Fibroblast of skin of left quadriceps (primary cell): Measurements from ENCODE around the gene ISG15.
"Not testable (repeated sequence)": the region's sequence is repeated elsewhere in the genome, so short reads cannot be mapped to it uniquely, and the experiment has no call there.

Experiments used
- DNase-seq, 2 experiments: peaks; one replicate each; pipeline ENCODE4 v3.0.0-alpha.2; 2013; ENCODE audit warnings: low read depth in 2 of 2

Gene ISG15

DNA sequence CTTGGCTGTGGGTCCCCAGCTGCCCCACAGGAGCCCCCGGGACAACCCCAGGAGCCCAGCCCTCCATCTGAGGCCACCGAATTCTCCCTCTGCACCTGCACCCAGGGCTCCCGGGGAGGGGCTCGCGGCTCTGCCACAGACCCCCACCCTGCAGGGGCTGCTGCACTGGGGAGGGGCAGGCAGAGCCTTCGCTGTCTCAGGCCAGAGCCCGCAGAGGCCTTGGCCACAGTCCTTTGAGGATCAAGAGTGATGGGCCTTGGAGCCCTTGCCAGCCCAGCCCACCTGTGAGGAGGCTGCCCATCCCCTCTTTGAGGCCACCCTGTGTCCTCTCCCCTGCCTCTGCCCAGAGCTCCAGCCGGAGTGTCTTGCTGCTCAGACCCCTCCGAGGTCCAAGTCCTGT, 37.9 kb upstream of the ISG15 start:
- no peak for DNase-seq

DNA sequence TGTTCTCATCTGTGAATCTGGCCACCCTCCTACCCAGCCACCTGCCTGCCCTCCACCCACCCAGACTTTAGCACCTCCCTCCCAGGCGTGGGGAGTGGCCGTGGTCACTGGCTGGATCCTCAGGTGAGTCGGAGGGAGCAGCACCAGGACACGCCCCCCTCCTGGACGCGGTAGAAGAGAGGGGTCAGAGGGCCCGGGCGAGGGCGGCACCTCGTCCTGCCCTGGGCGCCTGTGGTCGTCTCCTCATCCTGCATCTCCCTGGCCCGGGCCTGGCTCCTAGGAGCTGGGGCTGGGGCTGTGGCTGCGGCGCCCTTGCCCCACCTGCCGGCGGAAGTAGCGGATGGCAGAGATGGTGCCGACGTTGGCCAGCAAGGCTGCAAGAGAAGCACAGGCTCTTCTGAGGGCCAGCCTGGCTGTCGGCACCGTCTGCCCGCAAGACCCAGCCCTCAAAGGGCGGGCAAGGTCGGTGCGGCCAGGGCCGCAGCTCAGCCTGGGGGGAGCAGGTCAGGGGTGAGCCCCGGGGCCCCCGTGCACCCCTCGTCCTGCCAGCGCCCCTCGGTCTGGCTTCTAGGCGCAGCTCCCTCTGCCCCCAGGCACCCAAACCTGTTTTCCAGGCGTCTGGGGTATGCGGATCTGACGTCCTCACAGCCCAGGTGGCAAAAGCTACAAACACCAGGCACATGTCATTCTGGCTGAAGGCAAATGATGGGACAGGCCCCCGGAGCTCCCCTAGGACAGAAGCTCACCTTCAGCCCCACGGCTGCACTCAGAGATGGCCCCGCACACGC, 37.2 kb upstream of the ISG15 start:
- no peak for DNase-seq

DNA sequence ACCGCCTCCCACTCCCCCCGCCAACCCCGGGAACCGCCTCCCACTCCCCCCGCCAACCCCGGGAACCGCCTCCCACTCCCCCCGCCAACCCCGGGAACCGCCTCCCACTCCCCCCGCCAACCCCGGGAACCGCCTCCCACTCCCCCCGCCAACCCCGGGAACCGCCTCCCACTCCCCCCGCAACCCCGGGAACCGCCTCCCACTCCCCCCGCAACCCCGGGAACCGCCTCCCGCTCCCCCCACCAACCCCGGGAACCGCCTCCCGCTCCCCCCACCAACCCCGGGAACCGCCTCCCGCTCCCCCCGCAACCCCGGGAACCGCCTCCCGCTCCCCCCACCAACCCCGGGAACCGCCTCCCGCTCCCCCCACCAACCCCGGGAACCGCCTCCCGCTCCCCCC, 36.5 kb upstream of the ISG15 start:
- DNase-seq, result not testable (repeated sequence)

DNA sequence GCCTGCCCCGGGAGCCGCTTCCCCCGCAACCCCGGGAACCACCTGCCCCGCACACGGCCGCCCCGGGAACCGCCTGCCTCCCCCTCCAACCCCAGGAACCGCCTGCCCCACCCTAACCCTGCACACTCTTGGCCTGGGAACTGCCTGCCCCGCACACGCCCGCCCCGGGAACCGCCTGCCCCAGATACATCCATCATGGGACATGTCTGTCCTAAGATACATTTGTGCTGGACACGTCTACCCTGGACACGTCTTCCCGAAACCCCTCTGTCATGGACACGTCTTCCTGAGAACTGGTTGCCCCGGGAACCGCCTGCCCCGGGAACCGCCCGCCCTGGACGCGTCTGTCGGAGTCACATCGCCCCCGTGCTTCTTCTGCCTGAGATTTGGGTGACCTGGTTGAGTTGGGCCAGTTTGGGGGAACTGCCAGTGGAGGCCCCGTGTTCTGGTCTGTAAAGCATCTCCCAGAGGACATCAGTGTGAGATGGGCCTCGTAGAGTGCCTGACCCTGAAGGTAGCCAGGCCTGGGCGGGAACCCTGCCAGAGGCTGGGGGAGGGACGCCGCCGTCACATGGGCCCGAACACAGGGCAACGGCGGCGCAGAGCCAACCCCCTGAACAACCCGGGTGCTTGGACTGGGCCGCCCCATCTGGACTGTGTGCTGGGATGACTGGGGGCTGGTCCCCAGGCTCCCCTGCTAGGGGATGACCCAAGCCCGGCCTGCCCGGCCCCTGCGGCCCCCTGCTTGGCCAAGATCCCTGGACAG, 35.0 kb upstream of the ISG15 start:
- DNase-seq, result no peak

DNA sequence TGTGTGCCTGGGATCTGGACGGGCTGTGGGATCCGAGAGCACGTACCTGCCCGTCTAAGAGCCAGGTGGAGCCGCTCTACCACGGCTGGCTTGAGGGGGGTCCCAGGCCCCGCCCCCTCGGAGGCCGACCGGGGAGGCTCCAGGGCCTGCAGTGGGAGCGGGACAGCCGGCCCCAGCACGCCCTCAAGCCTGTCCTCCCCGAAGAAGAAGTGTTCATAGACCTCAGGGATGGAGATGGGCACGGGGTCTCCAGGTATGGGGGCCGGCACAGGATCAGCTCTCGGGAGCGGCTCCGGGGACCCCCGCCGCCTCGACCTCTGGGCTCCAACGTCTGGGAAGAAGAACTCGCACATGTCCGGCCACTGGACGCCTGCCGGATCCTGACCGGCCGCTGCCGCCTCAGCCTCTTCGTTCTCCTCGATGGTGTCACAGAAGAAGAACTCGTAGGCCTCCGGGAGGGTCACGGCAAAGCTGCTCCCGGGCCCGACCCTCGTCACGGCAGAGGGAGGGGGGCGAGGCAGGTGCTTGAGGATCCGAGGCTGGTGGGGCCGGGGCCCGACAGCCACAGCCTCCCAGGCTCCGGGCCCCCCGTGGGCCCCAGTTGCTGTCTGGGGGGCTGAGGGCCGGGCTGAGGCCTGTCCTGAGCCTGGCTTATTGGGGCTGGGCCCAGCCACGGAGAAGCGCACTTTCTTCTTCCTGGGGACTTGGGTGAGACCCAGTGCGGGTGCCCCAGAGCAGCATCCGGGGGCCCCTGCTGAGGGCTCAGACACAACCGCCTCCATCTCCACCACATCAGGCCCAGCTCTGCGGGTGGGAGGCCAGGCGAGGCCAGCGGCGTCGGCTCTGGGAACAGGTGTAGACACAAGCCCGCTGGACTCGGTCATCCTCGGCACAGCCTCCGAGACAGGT, 34.2 kb upstream of the ISG15 start:
- DNase-seq, result no peak

DNA sequence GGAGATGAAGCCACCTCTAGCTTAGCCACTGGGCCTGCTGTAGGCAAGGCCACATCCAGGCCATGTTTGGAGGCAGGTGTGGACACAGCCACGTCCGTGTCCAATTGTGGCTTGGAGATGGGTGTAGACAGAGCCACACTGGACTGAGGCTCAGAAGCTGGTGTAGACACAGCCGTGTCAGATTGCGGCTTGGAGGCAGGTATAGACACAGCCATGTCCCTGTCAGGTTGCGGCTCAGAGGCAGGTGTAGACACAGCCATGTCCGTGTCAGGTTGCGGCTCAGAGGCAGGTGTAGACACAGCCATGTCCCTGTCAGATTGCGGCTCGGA, 33.6 kb upstream of the ISG15 start:
- no peak for DNase-seq

DNA sequence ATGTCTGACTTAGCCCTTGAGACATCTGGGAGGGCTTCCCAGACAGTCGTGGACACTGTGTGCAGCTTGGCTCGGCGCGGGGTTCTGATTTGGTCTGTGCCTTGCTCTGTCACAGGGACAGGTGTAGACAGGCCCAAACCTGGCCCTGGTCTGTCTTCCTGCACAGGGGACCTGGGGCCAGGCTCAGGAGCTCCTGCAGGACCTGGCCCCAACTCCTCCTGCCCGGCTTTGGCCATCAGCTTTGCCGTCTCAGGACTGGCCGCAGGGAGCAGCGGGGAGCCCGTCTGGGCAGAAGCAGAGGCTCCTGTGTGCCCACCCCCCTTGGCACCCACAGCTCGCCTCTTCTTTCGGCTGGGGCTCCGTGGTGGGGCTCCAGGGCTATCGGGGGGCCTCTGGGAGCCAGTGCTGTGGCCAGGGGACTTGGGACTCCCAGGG, 33.1 kb upstream of the ISG15 start:
- no peak for DNase-seq

DNA sequence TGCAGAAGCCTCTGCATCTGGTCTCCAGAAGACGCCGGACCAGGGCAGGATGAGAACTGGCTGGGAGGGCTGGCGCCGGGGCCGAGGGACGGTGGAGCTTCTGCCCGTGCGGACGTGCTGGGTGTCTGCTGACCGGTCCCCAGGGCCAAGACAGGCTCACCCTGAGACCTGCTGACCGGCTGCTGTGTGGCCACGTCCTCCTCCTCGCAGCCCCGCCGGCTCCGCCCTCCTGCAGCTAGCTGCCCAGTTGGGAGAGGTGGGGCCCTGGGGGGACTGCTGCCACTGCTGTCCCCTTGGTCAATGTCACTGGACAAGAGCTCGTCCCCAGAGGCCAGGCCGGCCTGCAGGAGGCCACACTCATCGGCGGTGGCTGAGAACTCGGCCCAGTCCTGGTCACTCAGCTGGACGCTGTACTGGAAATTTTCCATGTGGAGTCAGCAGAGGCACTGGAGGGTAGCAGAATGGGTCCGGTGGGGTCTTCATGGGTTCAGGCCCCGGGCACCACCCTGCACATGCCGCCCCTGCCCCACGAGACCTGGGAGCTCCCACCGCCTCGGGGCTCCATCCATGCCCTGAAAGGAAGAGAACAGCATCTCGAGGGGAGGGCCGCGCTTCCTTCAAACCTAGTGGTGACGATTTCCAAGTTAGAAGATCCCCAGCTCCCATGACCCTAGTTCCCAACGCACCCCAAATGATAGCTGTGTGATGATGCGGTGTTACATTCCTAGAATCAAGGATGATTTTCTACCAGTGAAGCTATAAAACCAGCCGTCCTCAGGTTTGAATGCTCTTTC, 32.5 kb upstream of the ISG15 start:
- DNase-seq, result no peak

DNA sequence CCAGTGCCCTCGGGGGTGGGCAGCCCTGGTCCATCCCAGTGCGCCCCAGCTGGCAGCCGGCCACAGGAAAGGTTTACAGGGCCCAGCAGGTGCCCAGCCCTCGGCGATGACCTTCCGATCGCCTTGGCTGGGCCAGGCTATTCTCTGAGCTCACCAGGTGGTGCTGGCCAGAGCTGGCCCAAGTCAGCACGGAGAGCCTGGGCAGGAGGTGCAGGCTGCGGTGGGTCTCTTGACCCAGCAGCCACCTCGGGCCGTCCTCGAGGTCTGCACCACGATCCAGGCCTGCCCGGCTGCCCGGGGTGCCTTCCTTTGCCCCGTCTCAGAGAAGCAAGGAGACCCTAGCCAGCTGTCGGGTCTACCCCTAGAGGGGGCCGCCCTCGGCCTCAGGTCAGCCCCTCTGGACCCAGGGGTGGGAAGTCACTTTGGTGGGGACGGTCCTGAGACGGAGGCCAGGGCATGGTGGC, 31.8 kb upstream of the ISG15 start:
- DNase-seq, result no peak

DNA sequence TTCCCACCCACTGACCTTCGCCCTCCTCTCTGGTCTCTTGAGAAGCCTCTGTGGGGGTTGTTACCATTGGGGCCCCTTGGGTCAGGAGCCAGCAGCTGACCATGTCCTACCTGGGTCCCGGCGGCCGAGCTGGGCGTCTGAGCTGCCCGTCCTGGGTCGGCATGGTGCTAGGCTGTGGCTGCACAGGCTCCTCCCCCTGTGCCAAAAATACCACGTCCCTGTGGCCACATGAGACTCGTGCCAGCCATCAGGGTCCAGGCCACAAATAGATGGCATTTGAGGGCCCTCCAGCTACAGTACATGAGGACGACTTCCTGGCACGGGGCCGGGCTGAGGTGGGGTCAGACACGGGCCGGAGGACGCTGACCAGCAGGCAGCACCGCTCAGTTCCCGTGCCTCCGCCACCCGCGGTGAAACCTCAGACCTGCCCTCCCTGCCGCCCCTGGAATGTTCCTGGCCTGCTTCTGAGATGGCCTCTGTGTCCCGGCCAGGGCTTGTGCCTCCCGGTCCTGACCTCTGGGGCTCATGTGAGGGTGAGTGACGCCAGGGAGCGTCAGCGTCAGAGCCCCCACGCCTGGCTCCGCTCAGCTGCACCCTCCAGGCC, 31.2 kb upstream of the ISG15 start, which contains the start of gene PERM1:
TSS of gene PERM1 (minus strand) at position 139 of the 604 bp plus-strand sequence. CDS start 1,064 bp downstream, outside the sequence.
- no peak for DNase-seq

DNA sequence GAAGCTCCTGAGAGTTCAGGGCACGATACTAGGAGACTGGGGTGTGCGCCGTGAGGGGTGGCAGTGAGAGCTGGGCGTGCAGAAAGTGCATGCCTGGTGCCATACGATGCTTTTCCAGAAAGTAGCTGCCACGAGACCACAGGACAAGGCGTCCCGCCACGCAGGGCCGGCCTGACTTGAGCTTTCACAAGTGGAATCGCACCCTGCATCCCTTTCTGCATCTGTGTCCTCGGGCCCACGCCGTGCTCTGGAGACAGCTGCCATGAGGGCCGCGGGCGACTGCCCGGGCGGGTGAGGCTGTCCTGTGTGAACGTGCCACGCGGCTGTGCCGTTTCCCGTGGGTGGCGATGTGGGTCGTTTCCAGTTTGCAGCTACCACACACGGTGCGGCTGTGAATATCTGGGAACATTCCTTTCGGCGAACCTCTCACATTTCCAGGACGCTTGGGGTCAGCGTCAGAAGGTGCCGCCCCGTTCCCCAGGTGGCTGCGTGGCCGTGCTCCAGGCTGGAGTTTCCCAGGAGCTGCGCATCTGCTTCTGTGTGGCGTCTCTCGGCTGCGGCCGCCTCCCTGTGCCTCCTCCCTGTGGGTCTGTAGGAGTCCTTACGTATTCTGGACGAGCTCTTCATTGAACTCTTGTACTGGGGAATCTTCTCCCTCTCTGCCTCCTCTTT, 30.4 kb upstream of the ISG15 start:
- DNase-seq, result no peak

DNA sequence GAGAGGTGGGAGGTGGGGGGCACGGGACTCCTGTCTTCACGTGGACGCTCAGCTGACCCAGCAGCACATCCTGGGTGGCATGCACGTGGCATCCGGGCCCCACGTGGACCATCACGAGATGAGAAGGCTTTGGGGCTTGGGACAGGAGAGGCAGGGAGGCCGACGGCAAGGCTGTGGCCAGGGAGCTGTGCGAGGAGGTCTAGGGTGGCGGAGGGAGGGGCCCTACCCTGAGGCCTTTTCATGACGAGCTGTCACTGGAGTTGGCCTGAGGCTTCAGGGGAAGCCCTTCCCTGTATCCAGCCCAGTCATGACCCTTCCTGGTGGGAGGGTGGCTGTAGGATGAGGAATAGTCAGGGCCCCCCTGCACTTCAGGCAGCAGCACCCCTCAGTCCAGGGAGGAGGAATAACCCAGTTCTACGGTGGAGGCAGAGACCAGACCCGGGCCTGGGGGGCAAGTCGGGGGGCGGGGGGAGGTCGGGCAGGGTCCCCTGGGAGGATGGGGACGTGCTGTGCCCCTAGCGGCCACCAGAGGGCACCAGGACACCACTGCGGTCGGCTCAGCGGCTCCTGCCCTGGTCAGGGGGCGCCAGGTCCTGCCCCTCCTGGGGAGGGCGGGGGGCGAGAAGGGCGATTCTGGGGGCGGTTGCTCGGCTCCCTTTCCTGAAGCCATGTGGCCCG, 29.4 kb upstream of the ISG15 start:
- no peak for DNase-seq

DNA sequence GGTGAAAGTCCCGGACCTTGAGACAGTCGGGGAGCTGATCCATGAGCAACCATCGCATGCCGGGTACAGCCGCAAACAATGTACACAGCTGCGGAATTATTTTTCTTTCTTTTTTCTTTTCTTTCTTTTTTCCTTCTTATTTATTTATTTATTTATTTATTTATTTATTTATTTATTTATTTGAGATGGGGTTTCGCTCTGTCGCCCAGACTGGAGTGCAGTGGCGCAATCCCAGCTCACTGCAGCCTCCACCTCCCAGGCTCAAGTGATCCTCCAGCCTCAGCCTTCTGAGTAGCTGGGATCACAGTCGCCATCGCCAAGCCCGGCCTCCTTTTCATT, 28.9 kb upstream of the ISG15 start:
- no peak for DNase-seq

DNA sequence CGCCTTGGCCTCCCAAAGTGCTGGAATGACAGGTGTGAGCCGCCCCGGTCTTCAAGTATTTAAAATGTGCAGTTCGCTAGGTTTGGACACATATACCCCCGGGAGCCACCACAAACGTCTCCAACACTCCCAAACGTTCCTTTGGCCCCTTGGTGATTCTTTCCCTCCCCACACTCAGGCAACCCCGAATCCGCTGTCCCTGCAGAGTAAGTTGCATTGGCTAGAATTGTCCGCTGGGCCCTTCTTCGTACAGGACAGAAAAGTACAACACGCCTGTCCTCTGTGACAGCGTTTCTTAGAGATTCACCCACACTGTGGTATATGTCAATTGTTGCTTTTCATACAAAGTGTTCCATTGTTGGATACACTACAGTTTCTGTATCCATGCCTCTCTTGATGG, 28.2 kb upstream of the ISG15 start:
- no peak for DNase-seq

DNA sequence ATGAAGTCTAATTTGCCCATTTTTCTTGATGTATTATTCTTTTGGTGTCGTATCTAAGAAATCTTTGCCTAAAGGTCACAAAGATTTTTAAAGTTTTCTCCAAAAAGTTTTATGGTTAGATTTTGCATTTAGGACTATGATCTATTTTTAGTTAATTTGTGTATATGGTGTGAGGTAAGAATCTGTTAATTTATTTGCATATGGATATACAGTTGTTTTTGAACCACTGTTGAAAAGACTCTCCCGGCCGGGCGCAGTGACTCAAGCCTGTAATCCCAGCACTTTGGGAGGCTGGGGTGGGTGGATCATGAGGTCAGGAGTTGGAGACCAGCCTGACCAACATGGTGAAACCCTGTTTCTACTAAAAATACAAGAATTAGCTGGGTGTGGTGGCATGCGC, 25.2 kb upstream of the ISG15 start:
- DNase-seq, result not testable (repeated sequence)

DNA sequence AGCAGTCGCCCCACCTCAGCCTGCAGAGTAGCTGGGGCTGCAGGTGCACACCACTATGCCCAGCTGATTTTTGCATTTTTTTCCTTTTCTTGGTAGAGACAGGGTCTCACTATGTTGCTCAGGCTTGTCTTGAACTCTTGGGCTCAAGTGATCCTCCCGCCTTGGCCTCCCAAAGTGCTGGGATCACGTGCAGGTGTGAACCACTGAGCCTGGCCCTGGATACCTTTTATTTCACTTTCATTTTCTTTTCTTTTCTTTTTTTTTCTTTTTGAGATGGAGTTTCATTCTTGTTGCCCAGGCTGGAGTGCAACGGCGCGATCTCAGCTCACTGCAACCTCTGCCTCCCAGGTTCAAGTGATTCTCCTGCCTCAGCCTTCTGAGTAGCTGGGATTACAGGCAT, 22.0 kb upstream of the ISG15 start:
- not testable (repeated sequence) for DNase-seq

DNA sequence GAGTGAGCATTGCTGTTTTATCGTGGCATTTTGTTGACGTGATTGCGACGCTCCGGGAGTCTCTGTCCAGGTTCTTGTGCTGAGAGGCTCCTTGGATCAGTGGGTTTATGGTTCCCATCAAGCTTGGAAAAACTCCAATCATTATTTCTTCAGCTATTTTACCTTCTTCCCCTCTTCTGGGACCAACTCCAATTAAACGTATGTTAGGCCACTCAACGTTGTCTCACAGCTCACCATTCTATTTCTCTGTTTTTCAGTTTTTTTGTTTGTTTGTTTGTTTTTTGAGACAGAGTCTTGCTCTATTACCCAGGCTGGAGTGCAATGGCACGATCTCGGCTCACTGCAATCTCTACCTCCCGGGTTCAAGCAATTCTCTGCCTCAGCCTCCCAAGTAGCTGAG, 21.4 kb upstream of the ISG15 start:
- DNase-seq, result no peak

DNA sequence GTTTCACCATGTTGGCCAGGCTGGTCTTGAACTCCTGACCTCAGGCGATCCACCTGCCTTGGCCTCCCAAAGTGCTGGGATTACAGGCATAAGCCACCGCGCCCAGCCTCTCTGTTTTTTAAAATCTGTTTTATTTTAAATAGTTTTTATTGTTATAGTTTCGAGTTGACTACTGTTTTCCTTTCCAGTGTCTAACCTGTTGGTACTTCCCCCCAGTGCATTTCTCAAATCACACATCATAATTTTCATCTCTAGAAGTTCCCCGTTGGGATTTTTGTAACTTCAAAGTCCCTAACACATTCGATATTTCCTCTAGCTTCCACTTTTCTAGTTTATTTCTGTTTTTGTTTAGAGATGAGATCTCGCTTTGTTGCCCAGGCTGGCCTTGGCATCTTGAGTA, 20.9 kb upstream of the ISG15 start:
- no peak for DNase-seq

DNA sequence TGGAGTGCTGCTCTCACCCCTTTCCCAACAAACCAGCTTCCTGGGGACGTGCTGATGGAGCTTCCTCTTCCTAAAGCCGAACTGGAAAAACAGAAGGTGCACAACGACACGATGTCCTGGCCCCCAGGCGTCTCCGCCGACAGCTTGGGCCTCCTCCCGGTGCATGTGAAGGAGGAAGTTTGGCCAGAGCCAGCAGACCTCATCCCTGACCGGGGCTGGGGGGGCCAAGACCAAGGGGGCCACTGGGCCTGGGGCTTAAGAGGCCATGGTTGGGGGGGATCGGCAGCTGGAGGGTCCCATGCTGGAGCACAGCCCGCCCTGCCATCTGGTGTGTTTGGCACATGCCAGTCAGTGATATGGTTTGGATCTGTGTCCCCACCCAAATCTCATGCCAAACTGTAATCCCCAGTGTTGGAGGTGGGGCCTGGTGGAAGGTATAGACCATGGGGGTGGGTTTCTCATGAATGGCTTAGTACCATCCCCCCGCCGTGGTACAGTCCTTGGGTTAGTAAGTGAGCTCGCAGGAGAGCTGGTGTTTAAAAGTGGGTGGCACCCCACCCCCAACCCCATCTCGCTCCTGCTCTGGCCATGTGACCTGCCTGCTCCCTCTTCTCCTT, 19.8 kb upstream of the ISG15 start:
- no peak for DNase-seq
